Measurements from ENCODE around the gene RIOX2.

The RIOX2 gene

GRCh38 chr3:97931218-97931617, 41.0 kb downstream of the RIOX2 start:
- H3K4me3 ChIP-seq (ENCODE audit: low read depth, low read length): no peak overlapping the region
- TF ChIP-seq CTCF (IDR thresholded peaks at IDR 0.05; ENCODE audit: low read depth, low read length): no peak

- H3K4me3 ChIP-seq (ENCODE audit: low read depth, low read length): no peak overlapping the region
- TF ChIP-seq CTCF (IDR thresholded peaks at IDR 0.05; ENCODE audit: low read depth, low read length): no peak
These were observed 42.2 kb downstream of the RIOX2 start for GRCh38 chr3:97930018-97930417.

GRCh38 chr3:97928986-97929385, 43.2 kb downstream of the RIOX2 start:
- no peak for TF ChIP-seq CTCF (IDR thresholded peaks at IDR 0.05; ENCODE audit: low read depth, low read length)
- H3K4me3 ChIP-seq (ENCODE audit: low read depth, low read length): no peak overlapping the region

- H3K4me3 ChIP-seq (ENCODE audit: low read depth, low read length): no peak overlapping the region
These were observed 44.5 kb downstream of the RIOX2 start for GRCh38 chr3:97927704-97928103.

GRCh38 chr3:97917813-97918536, 54.3 kb downstream of the RIOX2 start:
- H3K4me3 ChIP-seq (ENCODE audit: low read depth, low read length): no peak overlapping the region
- TF ChIP-seq CTCF (IDR thresholded peaks at IDR 0.05; ENCODE audit: low read depth, low read length): no peak

More at GRCh38 chr3:97927704-97928103, 44.5 kb downstream of the RIOX2 start:
- no peak for TF ChIP-seq CTCF (IDR thresholded peaks at IDR 0.05; ENCODE audit: low read depth, low read length)

GRCh38 chr3:97916576-97916975, 55.7 kb downstream of the RIOX2 start:
- no peak for TF ChIP-seq CTCF (IDR thresholded peaks at IDR 0.05; ENCODE audit: low read depth, low read length)
- no peak overlapping the region for H3K4me3 ChIP-seq (ENCODE audit: low read depth, low read length)

GRCh38 chr3:97914388-97914787, 57.8 kb downstream of the RIOX2 start:
- TF ChIP-seq CTCF (IDR thresholded peaks at IDR 0.05; ENCODE audit: low read depth, low read length): no peak
- H3K4me3 ChIP-seq (ENCODE audit: low read depth, low read length): no peak overlapping the region

All from WI38 (cell line).